Neutrophil (primary cell): ENCODE data around the gene RETREG1.

ENCODE experiments used
- H3K27ac ChIP-seq: fragments of 200-600 bp; sonication (generic); 2 replicates; pipeline ENCODE4 v1.5.1; 2016; ENCODE audit warnings: mild to moderate bottlenecking, moderate library complexity
- H3K27me3 ChIP-seq: fragments of 200-600 bp; sonication (generic); 2 replicates; pipeline ENCODE4 v1.6.0; 2016; ENCODE audit warnings: mild to moderate bottlenecking
- H3K36me3 ChIP-seq: fragments of 200-600 bp; sonication (generic); 2 replicates; pipeline ENCODE4 v1.5.1; 2017
- H3K4me1 ChIP-seq, 2 experiments: fragments of 200-600 bp in 1 of 2; sonication (generic) in 1 of 2; 1 replicate in 1 of 2; 2 replicates in 1 of 2; pipeline versions ENCODE4 v1.5.1 to v1.6.1; 2013 to 2016; ENCODE audit warnings: low read depth in 1 of 2, low read length in 1 of 2, mild to moderate bottlenecking in 1 of 2, moderate library complexity in 1 of 2; ENCODE audit not compliant: control insufficient read depth in 1 of 2, insufficient read depth in 1 of 2
- H3K4me3 ChIP-seq, 2 experiments: fragments of 200-600 bp in 1 of 2; sonication (generic) in 1 of 2; 1 replicate in 1 of 2; 2 replicates in 1 of 2; pipeline ENCODE4 v1.5.1; 2013 to 2016; ENCODE audit warnings: low read depth in 1 of 2, low read length in 1 of 2, mild to moderate bottlenecking in 1 of 2, moderate library complexity in 1 of 2
- H3K9me3 ChIP-seq: fragments of 200-600 bp; sonication (generic); 2 replicates; pipeline ENCODE4 v1.5.1; 2016
- CTCF ChIP-seq: fragments of 200-600 bp; sonication (generic); IDR thresholded peaks from 2 replicates; pipeline ENCODE4 v1.5.1; 2016; ENCODE audit warnings: antibody characterized with exemption

Gene RETREG1

GRCh38 chr5:16573401-16573800 is 43.4 kb downstream of the RETREG1 start:
- Histone ChIP-seq H3K4me3 (no peak overlapping the region), H3K36me3 (no peaks in the 10 kb centered on the region), H3K27me3 (no peaks in the 10 kb centered on the region), H3K9me3 (no peaks in the 10 kb centered on the region), H3K4me1 (peaks cover 0 to 5% of the 10 kb centered on the region in 2 experiments), H3K27ac (no peak overlapping the region)
- no peak for TF ChIP-seq CTCF

GRCh38 chr5:16572289-16573015 is 44.3 kb downstream of the RETREG1 start:
- H3K4me1 ChIP-seq: peaks cover 0 to 5% of the 10 kb centered on the region in 2 experiments
- H3K27ac ChIP-seq: no peak overlapping the region
- no peak for TF ChIP-seq CTCF
- no peak overlapping the region for H3K4me3 ChIP-seq
- no peaks in the 10 kb centered on the region for H3K36me3 ChIP-seq
- H3K9me3 ChIP-seq: no peaks in the 10 kb centered on the region
- no peaks in the 10 kb centered on the region for H3K27me3 ChIP-seq

GRCh38 chr5:16571016-16571415 is 45.8 kb downstream of the RETREG1 start:
- no peak overlapping the region for H3K4me3 ChIP-seq
- no peaks in the 10 kb centered on the region for H3K36me3 ChIP-seq
- H3K27ac ChIP-seq: no peak overlapping the region
- H3K4me1 ChIP-seq: peaks cover 0 to 5% of the 10 kb centered on the region in 2 experiments
- H3K9me3 ChIP-seq: no peaks in the 10 kb centered on the region
- H3K27me3 ChIP-seq: no peaks in the 10 kb centered on the region
- no peak for TF ChIP-seq CTCF

- H3K27ac ChIP-seq: no peak overlapping the region
- H3K9me3 ChIP-seq: no peaks in the 10 kb centered on the region
- peaks cover 0 to 5% of the 10 kb centered on the region in 2 experiments for H3K4me1 ChIP-seq
- H3K36me3 ChIP-seq: no peaks in the 10 kb centered on the region
- TF ChIP-seq CTCF: no peak
- H3K4me3 ChIP-seq: no peak overlapping the region
- H3K27me3 ChIP-seq: no peaks in the 10 kb centered on the region
Measured at GRCh38 chr5:16570121-16570815, 46.5 kb downstream of the RETREG1 start.

GRCh38 chr5:16568875-16569580 is 47.8 kb downstream of the RETREG1 start:
- Histone ChIP-seq H3K27ac (no peak overlapping the region), H3K27me3 (no peaks in the 10 kb centered on the region), H3K4me1 (peaks cover 0 to 5% of the 10 kb centered on the region in 2 experiments), H3K4me3 (no peak overlapping the region), H3K36me3 (no peaks in the 10 kb centered on the region), H3K9me3 (no peaks in the 10 kb centered on the region)
- TF ChIP-seq CTCF: no peak
